KBM-7 (cell line): ENCODE measurements around the gene ESPNL.

Source experiments
- DNase-seq: peaks from one replicate; pipeline ENCODE4 v3.0.0-alpha.2; 2015
- in situ Hi-C: fragments of 300-500 bp; cut with MboI; formaldehyde crosslinking; loops from 2 replicates; pipeline ENCODE4 v1.14.3; 2020; ENCODE audit warnings: low sequenced_read_pairs, low pct_unique_long_range_greater_than_20kb, mixed read lengths

The ESPNL gene

GRCh38 chr2:238180554-238180953 is 80.4 kb downstream of the ESPNL start:
- in situ Hi-C loops: no loop called here
- DNase-seq: no peak

GRCh38 chr2:238182362-238182761 is 82.2 kb downstream of the ESPNL start:
- DNase-seq: no peak
- in situ Hi-C loops: no loop called here
